Muscle layer of duodenum (tissue), 2 donors: ENCODE results near the gene CRTC3.
A peak's percentile ranks its signal among the peaks of the same experiment; 100 is the strongest.
"Not testable (repeated sequence)": the region's sequence is repeated elsewhere in the genome, so short reads cannot be mapped to it uniquely, and the experiment has no call there.

ENCODE experiments used
- H3K27ac ChIP-seq: one replicate; pipeline ENCODE4 v1.7.0; 2013; ENCODE audit warnings: mild to moderate bottlenecking, low read length
- H3K27me3 ChIP-seq: one replicate; pipeline ENCODE4 v1.7.0; 2013; ENCODE audit warnings: low read depth, mild to moderate bottlenecking, control low read depth, low read length
- H3K36me3 ChIP-seq, 2 donors: one replicate each; pipeline ENCODE4 v1.7.0; 2013; ENCODE audit warnings: low read length in 2 of 2, control low read depth in 1 of 2, mild to moderate bottlenecking in 1 of 2; ENCODE audit not compliant: insufficient read depth in 2 of 2, control insufficient read depth in 1 of 2
- H3K4me1 ChIP-seq, 2 donors: one replicate each; pipeline ENCODE4 v1.7.0; 2013; ENCODE audit warnings: low read length in 2 of 2, mild to moderate bottlenecking in 2 of 2, control low read depth in 1 of 2, moderate library complexity in 1 of 2; ENCODE audit not compliant: insufficient read depth in 2 of 2, control insufficient read depth in 1 of 2
- H3K4me3 ChIP-seq, 2 donors: one replicate each; pipeline ENCODE4 v1.7.0; 2013; ENCODE audit warnings: low read length in 2 of 2, low read depth in 1 of 2, mild to moderate bottlenecking in 1 of 2
- H3K9me3 ChIP-seq, 2 donors: one replicate each; pipeline ENCODE4 v1.7.0; 2013; ENCODE audit warnings: low read length in 2 of 2, control low read depth in 1 of 2, mild to moderate bottlenecking in 1 of 2; ENCODE audit not compliant: control insufficient read depth in 1 of 2
- donor health status: healthy.

Gene CRTC3

GRCh38 chr15:90520365-90520764 is 9.4 kb upstream of the CRTC3 start:
- Histone ChIP-seq H3K4me3 (no peak overlapping the region), H3K27me3 (no peaks in the 10 kb centered on the region), H3K36me3 (no peaks in the 10 kb centered on the region), H3K9me3 (no peaks in the 10 kb centered on the region), H3K4me1 (no peaks in the 10 kb centered on the region), H3K27ac (no peak overlapping the region)

GRCh38 chr15:90523373-90523772 is 6.3 kb upstream of the CRTC3 start:
- Histone ChIP-seq H3K27ac (no peak overlapping the region), H3K36me3 (no peaks in the 10 kb centered on the region), H3K4me1 (no peaks in the 10 kb centered on the region), H3K27me3 (no peaks in the 10 kb centered on the region), H3K4me3 (no peak overlapping the region), H3K9me3 (no peaks in the 10 kb centered on the region)

- H3K4me1 ChIP-seq, H3K36me3 ChIP-seq, H3K27me3 ChIP-seq, H3K9me3 ChIP-seq, H3K27ac ChIP-seq, H3K4me3 ChIP-seq: not testable (repeated sequence)
Measured at GRCh38 chr15:90524018-90524803, 5.5 kb upstream of the CRTC3 start.

- Histone ChIP-seq H3K27me3 (no peaks in the 10 kb centered on the region), H3K36me3 (no peaks in the 10 kb centered on the region), H3K27ac (peak overlapping the region; percentile 45), H3K4me3 (peak overlapping the region; percentile 48 to 69), H3K4me1 (peaks cover 0 to 24% of the 10 kb centered on the region in 2 donors), H3K9me3 (no peaks in the 10 kb centered on the region)
Measured at GRCh38 chr15:90529011-90529370, 732 bp upstream of the CRTC3 start.

- Histone ChIP-seq H3K4me3 (peak overlapping the region; percentile 84 to 87), H3K27ac (peak overlapping the region; percentile 76), H3K4me1 (peaks cover 0 to 28% of the 10 kb centered on the region in 2 donors), H3K36me3 (no peaks in the 10 kb centered on the region), H3K9me3 (no peaks in the 10 kb centered on the region), H3K27me3 (no peaks in the 10 kb centered on the region)
Measured at GRCh38 chr15:90530250-90531051, 728 bp downstream of the CRTC3 start.

- H3K4me1 ChIP-seq, result peaks cover 0 to 35% of the 10 kb centered on the region in 2 donors
- H3K9me3 ChIP-seq, result no peaks in the 10 kb centered on the region
- no peak overlapping the region for H3K27ac ChIP-seq
- no peaks in the 10 kb centered on the region for H3K36me3 ChIP-seq
- peak overlapping the region; percentile 84 to 87 for H3K4me3 ChIP-seq
- no peaks in the 10 kb centered on the region for H3K27me3 ChIP-seq
Measured at GRCh38 chr15:90531147-90531546, 1.4 kb downstream of the CRTC3 start.

- Histone ChIP-seq H3K4me3 (no peak overlapping the region), H3K4me1 (peaks cover 0 to 39% of the 10 kb centered on the region in 2 donors), H3K27me3 (no peaks in the 10 kb centered on the region), H3K9me3 (no peaks in the 10 kb centered on the region), H3K27ac (no peak overlapping the region), H3K36me3 (no peaks in the 10 kb centered on the region)
Measured at GRCh38 chr15:90535254-90535653, 5.5 kb downstream of the CRTC3 start.

- peak overlapping the region; percentile 33 for H3K27ac ChIP-seq
Measured at GRCh38 chr15:90539789-90540188, 10.1 kb downstream of the CRTC3 start.

GRCh38 chr15:90540768-90541167 is 11.0 kb downstream of the CRTC3 start:
- H3K27ac ChIP-seq, result no peak overlapping the region
- no peaks in the 10 kb centered on the region for H3K27me3 ChIP-seq
- H3K4me1 ChIP-seq, result peaks cover 0 to 13% of the 10 kb centered on the region in 2 donors
- no peak overlapping the region for H3K4me3 ChIP-seq
- peaks cover 0 to 8% of the 10 kb centered on the region in 2 donors for H3K36me3 ChIP-seq
- no peaks in the 10 kb centered on the region for H3K9me3 ChIP-seq

More at GRCh38 chr15:90539789-90540188, 10.1 kb downstream of the CRTC3 start:
- H3K36me3 ChIP-seq, result peaks cover 0 to 8% of the 10 kb centered on the region in 2 donors
- H3K4me1 ChIP-seq, result peaks cover 0 to 18% of the 10 kb centered on the region in 2 donors
- H3K4me3 ChIP-seq, result no peak overlapping the region
- H3K27me3 ChIP-seq, result no peaks in the 10 kb centered on the region
- H3K9me3 ChIP-seq, result no peaks in the 10 kb centered on the region

- Histone ChIP-seq H3K4me3 (no peak overlapping the region), H3K4me1 (no peaks in the 10 kb centered on the region), H3K36me3 (peaks cover 0 to 8% of the 10 kb centered on the region in 2 donors), H3K9me3 (no peaks in the 10 kb centered on the region), H3K27me3 (no peaks in the 10 kb centered on the region), H3K27ac (no peak overlapping the region)
Measured at GRCh38 chr15:90545095-90545494, 15.4 kb downstream of the CRTC3 start.

- Histone ChIP-seq H3K27ac (no peak overlapping the region), H3K27me3 (no peaks in the 10 kb centered on the region), H3K4me1 (peaks cover 0 to 12% of the 10 kb centered on the region in 2 donors), H3K4me3 (no peak overlapping the region), H3K9me3 (no peaks in the 10 kb centered on the region), H3K36me3 (no peaks in the 10 kb centered on the region)
Measured at GRCh38 chr15:90547540-90547939, 17.8 kb downstream of the CRTC3 start.
